GM10266 (cell line): ENCODE measurements around the gene SLC11A1.

Source experiments
- DNase-seq: peaks from one replicate; pipeline ENCODE4 v3.0.0; 2012; ENCODE audit errors: extremely low spot score
- TF ChIP-seq, protein P1 (sequence below): IDR thresholded peaks from 2 replicates; pipeline ENCODE4 v1.5.1; 2012; ENCODE audit warnings: mild to moderate bottlenecking, low read depth; ENCODE audit not compliant: control insufficient read depth, insufficient read depth; ENCODE audit errors: missing control alignments

SLC11A1 gene

DNA sequence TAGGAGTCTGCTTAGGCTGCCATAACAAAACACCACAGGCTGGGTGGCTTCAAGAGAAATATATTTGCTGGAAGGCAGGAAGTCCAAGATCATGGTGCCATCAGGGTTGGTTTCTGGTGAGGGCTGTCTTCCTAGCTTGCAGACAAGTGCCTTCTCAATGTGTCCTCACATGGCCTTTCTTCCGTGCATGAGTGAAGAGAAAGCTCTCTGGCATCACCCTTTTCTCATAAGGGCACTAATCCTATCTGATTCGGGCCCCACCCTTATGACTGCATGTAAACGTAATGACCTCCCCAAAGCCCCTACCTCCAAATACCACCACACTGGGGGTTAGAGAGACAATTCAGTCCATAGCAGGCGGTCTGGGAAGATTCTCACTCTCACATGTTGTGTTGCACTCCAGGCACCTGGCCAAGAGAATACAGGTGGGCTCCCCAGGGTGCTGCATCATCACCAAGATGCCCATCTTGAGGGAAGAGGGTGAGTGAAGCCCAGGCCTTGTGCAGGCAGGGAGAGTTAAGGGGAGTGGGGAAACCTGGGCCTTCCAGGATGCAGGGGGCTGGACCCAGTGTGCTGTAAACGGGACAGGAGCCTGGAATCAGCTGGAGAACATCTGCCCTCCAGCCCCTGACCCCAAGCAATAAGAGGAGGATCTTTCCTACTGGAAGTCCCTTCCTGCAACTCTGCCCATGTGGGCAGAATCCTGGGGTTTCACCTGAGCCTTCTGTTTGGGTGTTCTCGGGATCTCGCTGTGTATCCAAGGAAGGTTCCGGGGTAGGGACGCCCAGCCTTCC, 15.3 kb upstream of the SLC11A1 start:
- TF ChIP-seq, protein P1, sequence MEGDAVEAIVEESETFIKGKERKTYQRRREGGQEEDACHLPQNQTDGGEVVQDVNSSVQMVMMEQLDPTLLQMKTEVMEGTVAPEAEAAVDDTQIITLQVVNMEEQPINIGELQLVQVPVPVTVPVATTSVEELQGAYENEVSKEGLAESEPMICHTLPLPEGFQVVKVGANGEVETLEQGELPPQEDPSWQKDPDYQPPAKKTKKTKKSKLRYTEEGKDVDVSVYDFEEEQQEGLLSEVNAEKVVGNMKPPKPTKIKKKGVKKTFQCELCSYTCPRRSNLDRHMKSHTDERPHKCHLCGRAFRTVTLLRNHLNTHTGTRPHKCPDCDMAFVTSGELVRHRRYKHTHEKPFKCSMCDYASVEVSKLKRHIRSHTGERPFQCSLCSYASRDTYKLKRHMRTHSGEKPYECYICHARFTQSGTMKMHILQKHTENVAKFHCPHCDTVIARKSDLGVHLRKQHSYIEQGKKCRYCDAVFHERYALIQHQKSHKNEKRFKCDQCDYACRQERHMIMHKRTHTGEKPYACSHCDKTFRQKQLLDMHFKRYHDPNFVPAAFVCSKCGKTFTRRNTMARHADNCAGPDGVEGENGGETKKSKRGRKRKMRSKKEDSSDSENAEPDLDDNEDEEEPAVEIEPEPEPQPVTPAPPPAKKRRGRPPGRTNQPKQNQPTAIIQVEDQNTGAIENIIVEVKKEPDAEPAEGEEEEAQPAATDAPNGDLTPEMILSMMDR: no peak
- peak; percentile 20 for DNase-seq

DNA sequence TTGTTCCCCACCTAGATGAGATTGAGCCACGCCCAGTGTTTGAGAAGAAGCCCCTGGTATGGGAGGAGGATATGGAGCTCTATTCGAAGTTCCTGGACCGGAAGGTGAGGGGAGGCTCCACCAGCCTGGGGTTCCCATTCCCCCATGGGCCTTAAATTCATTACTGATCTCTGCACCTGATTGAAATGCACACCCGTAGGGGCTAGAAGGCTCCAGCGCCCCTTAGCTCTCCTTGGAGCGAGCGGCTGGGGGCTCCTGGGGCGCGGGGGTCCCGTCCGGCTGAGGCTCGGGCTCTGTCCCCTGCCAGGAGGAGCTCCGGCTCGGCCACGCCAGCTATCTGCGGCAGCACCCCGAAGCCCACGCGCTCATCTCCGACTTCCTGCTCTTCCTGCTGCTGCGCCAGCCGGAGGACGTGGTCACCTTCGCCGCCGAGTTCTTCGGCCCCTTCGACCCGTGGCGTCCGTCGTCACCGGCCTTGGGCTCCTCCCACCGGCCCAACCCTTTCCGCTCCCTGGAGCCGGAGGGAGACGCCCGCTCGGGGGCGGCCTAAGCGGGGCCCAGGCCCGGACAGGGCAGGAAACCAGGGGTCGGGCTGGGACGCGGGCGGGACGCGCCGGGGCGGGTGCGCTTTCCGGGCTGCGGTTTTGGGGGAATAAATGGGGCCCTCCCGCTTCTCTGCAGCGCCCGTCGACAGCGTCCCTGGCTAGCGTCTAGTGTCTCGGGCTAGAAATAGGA, 14.5 kb upstream of the SLC11A1 start:
- TF ChIP-seq, protein P1: no peak
- peak; percentile 94 for DNase-seq

DNA sequence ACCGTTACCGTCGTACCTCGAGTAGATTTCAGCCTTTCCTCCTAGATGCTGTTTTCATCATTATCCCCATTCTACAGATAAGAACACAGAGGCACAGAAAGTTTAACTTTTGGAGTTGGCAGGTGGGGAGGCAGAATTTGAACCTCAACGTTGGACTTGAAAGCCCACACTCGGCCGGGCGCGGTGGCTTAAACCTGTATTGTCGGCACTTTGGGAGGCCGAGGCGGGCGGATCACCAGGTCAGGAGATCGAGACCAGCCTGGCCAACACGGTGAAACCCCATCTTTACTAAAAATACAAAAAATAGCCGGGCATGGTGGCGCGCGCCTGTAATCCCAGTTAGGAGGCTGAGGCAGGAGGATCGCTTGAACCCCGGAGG, 13.9 kb upstream of the SLC11A1 start:
- TF ChIP-seq, protein P1: no peak

DNA sequence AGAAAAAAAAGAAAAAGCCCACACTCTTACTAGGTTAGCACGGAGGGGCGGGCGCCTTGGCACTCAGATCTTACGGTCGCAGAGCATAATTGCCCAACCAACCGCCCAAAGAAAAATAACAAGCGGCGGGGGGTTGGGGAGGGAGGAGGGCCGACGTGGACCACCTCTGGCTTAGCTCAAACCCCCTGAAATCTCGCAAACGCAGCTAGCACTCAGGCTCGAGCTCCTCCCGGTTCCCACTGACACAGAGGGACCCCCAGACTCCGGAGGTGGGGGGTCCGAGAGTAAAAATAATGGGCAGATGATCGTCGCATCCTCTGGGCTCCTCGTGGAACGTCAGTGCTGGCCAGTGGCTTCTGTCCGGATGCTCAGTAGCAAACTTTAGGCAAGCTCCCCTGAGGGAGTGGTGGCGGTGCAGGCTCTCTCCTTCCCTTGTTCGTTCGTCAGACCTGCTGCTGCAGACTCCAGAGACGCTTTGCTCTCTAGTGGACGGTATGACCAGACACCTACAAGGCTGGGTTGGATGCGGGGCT, 13.4 kb upstream of the SLC11A1 start:
- peak; percentile 18 for DNase-seq
- TF ChIP-seq, protein P1: no peak

More for the DNA sequence above, 13.9 kb upstream of the SLC11A1 start:
- DNase-seq: no peak

DNA sequence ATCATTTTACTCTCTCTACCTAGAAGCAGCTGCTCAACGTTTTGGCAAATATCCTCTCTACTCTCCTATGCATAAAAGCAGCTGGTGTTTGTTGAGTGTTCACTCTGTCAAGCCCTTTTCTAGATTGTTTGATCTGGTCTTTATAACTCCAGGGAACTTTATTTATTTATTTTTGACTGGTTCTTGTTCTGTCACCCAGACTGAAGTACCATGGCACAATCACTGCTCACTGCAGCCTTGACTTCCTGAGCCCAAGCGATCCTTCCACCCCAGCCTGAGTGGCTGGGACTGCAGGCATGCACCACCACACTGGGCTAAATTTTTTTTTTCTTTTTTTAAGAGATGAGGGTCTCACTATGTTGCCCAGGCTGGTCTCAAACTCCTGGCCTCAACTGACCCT, 12.7 kb upstream of the SLC11A1 start:
- no peak for DNase-seq
- TF ChIP-seq, protein P1: no peak

DNA sequence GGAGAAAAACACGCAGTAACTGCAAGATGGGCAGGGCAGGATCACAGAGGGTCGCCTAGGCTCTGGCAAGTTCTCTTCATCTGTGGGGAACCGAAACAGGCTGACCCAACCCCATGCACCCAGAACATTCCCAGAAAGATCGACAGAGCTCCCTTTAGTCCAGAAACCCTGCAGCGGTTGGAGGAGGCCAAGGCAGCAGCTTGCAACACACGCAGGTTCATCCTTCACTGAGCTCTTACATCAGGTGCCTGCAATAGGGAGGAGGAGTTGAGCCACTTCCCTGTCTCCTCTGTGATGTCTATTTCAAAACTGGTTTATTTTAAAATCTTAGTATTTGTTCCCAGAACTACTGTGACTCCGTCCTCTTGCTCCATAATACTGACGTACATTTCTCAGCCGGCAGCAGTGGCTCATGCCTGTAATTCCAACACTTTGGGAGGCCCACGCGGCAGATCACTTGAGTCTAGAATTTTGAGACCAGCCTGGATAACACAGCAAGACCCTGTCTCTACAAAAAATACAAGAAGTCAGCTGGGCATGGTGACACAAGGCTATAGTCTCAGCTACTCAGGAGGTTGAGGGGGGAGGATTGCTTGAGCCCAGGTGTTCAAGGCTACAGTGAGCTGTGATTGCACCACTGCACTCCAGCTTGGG, 11.5 kb upstream of the SLC11A1 start:
- TF ChIP-seq, protein P1: no peak
- no peak for DNase-seq
